ENCODE results near the gene SYNM. TPM values are rescaled to one million over a fixed set of nuclear protein-coding genes. Genes with fewer than 3 reads are reported as not detected.

Gene SYNM
- total RNA-seq, 4 donors from 2014 or later: 26.7 to 61.2 (median 45.3) TPM

DNA sequence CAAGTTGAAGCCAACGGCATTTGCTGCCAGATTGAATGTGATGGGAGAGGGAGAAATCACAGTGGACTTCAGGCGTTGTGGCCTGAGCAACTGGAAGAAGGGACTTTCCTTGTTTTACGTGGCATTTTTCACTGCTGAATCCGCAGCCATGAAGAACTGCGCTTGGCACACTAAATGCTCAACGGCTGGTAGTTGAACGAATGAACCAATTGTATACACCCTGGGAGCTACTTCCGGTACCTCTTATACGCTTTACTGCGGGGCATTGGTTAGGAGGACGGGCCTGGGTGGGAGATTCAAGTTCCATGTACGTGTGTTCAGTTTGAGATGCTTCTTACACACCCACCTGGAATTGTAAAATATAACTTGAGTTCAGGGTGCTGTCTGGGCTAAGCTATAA, 5.2 kb downstream of the SYNM start:
- TF ChIP-seq, protein P1, sequence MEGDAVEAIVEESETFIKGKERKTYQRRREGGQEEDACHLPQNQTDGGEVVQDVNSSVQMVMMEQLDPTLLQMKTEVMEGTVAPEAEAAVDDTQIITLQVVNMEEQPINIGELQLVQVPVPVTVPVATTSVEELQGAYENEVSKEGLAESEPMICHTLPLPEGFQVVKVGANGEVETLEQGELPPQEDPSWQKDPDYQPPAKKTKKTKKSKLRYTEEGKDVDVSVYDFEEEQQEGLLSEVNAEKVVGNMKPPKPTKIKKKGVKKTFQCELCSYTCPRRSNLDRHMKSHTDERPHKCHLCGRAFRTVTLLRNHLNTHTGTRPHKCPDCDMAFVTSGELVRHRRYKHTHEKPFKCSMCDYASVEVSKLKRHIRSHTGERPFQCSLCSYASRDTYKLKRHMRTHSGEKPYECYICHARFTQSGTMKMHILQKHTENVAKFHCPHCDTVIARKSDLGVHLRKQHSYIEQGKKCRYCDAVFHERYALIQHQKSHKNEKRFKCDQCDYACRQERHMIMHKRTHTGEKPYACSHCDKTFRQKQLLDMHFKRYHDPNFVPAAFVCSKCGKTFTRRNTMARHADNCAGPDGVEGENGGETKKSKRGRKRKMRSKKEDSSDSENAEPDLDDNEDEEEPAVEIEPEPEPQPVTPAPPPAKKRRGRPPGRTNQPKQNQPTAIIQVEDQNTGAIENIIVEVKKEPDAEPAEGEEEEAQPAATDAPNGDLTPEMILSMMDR (IDR thresholded peaks at IDR 0.05; ENCODE audit: low read depth): no peak

DNA sequence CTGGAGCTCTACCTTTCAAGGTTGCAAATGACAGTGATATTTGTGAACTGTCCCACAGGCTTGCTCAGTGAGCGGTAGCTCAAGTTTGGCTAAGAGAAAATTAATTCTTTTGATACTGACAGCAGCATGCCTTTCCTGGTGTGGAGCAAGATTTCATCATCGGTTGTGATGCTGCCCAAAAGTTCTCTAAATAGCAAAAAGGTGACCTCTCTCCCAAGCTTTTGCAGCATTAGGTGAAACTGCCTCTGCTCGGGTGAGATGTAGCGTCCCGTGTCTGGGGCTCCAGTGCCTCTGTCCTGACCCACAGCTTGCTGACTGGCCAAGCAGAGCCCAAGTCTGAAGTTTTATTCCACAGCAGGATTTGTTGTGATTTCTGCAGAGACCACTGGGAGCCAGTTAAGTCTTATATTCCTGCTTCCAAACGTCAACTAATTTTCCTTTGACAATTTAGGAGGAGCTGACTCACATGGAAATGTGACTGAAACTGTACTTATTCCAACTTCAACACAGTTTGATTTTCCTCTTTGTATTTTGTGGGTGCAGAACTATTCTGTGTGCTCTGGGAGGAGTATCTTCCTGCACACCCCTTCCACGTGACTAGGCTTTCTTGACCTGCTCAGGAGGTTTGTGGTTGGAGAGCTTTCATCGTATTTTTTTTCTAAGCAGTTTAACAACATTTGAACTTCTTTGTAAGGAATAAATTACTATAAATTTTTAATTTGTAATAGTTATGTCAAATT, 5.9 kb downstream of the SYNM start:
- TF ChIP-seq, protein P1 (IDR thresholded peaks at IDR 0.05; ENCODE audit: low read depth): no peak

DNA sequence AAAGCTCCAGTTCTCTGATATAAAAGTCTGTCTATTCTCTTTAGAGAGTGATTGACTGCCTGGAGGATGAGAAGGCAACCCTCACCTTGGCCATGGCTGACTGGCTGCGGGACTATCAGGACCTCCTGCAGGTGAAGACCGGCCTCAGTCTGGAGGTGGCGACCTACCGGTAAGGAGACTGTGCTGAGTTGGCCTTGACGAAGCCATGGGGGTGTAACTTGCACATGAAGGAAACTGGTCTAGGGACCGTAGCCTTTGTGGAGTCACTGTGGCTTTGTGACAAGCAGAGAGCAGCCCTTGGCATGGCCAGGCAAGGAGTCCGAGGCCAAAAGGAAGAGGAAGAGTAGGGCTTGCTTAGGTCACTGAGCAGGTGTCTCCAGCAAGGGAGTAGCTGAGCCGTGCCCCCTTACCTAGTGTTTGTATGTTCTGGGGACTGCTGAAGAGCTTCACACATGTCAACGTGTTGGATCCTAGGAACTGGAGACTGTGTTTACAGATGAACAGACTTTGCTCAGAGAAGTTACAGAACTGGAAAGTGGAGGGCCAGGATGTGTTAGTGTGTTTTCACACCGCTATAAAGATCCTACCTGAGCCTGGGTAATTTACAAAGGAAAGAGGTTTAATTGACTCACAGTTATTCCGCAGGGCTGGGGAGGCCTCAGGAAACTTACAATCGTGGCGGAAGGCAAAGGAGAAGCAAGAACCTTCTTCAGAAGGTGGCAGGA, 8.8 kb downstream of the SYNM start:
- TF ChIP-seq, protein P1 (IDR thresholded peaks at IDR 0.05; ENCODE audit: low read depth): no peak

DNA sequence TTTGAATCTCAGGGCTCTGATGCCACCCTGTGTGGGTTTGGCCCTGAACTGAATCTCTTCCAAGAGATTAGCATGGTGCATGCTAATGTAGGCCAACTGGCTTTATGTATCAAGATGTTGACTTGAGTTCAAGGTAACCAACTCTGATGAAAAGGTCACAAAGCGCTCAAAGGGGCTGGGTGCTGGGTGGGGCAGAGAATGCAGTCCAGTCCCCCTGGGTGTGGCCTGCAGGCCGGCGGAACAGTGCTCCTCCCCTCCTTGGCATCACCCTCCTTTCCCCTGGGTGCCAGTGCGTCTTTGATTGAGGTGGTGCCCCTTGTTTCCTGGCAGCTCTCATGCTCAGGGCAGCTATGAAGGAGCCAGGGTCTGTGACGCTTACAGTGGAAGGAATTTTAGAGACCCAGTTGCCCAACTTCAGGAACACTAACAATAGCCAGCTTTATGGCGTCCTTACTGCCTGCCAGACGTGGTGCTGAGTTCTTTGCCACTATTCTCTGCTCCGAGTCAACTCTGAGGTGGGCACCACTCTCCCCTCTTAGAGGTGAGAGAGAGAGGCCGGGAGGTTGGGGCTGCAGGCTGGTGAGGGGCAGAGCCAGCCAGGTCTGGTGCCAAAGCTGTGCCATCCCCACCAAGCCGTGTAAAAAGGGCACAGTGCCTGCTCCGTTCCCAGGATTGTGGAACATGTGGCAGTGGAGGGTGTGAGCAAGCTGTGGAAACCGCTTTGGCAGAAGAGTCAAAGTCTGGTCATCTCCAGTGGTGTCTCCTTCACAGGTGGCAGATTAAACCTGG, 9.8 kb downstream of the SYNM start:
- TF ChIP-seq, protein P1 (IDR thresholded peaks at IDR 0.05; ENCODE audit: low read depth): no peak

DNA sequence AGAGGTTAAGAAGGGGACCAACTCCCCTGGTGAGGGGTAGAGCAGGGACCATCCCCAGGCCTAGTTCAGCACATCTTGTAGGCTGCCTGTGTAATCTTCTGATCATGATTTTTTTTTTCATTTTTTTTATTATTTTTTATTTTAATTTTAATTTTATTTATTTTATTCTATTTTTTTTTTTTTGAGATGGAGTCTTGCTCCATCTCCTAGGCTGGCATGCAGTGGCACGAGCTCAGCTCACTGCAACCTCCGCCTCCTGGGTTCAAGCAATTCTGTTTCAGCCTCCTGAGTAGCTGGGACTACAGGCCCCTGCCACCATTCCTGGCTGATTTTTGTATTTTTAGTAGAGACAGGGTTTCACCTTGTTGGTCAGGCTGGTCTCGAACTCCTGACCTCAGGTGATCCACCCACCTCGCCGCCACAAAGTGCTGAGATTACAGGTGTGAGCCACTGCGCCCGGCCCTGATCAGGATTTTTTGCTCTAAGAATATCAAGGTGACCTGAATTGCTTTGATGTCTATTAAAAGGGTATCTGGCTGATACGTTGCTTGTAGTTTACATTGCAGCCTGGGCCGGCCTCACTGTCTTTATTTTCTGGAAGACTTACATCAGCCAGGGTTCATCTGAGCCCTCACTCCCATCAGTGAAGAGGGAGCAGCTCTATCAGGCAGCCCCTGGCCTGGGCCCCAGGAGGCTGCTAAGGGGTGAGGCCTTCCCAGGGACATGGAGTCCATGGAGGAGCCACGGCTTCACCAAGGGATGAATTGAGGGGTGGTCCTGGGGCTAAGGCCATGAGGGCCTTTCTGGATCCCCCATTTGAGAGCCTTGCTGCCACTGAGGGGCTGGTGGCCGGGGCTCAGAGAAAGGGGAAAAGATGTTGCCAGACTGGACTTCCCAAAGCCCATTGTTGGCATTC, 10.7 kb downstream of the SYNM start:
- TF ChIP-seq, protein P1 (IDR thresholded peaks at IDR 0.05; ENCODE audit: low read depth): no peak

DNA sequence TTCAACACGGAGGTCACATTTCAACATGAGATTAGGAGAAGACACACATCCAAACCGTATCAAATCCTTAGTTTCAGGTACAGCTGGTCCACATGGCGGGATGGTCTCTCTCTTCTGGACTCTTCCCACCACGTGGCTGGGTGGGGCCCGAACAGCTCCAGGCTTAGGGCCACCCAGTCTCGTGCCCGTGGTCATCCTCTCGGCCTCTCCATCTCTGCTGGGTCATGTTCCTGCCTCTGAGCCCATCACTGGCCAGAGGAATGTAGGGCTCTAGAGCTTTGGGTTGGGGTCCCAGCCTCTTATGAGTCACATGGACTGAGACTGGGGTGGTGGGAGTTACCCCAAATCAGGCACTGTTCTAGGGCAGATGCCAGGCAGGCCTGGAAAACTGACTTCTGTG, 12.2 kb downstream of the SYNM start:
- TF ChIP-seq, protein P1 (IDR thresholded peaks at IDR 0.05; ENCODE audit: low read depth): no peak

Measured in subcutaneous adipose tissue (tissue), 4 donors.